ENCODE measurements around the gene GNG7. TPM values are rescaled to one million over a fixed set of nuclear protein-coding genes. Genes with fewer than 3 reads are reported as not detected.
A peak's percentile ranks its signal among the peaks of the same experiment; 100 is the strongest.

Gene GNG7
- total RNA-seq, 1 experiment from 2014 or later: 1.1 TPM

GRCh38 chr19:2611483-2612464 is 90.7 kb downstream of the GNG7 start:
- no TSS peak for BruUV-seq (replicated peaks)
- H3K9me3 ChIP-seq (ENCODE audit: low read length): no peaks in the 10 kb centered on the region
- no peaks in the 10 kb centered on the region for H3K27me3 ChIP-seq (ENCODE audit: low read length)
- DNase-seq (no peak), ATAC-seq (no peak)
- H2AFZ ChIP-seq (ENCODE audit: low read length): no peak overlapping the region
- peak overlapping the region; percentile 96 for H3K4me2 ChIP-seq (ENCODE audit: low read length)
- TF ChIP-seq EZH2phosphoT487 (IDR thresholded peaks at IDR 0.05; ENCODE audit: borderline replicate concordance, low read length): no peak
- TF ChIP-seq CTCF (conservative IDR thresholded peaks at IDR 0.05; ENCODE audit: low read depth, low read length): no peak; the same call in 1 of the 2 replicates
- no peak for TF ChIP-seq EZH2 (IDR thresholded peaks at IDR 0.05; ENCODE audit: low read length, unreplicated experiment)
- no peaks in the 10 kb centered on the region; the same call in 1 of the 2 replicates for H3K36me3 ChIP-seq (ENCODE audit: low read depth, low read length)
- H3K4me3 ChIP-seq (ENCODE audit: low read length): no peak overlapping the region
- CTCF ChIA-PET: interaction anchor here (0.6 to 1.2 kb wide), 12 partner anchors 9 to 174 kb away, joined by 3 to 12 read pairs (median 4); partner anchors contain the start of genes GADD45B and THOP1
- H3K27ac ChIP-seq (ENCODE audit: low read length): no peak overlapping the region
- POLR2A ChIA-PET (ENCODE audit: unreplicated experiment): interaction anchor here (0.6 to 1.2 kb wide), 5 partner anchors 16 to 189 kb away, joined by 3 to 11 read pairs (median 5); partner anchors contain the start of gene GADD45B
- no peaks in the 10 kb centered on the region for H3K79me2 ChIP-seq (ENCODE audit: low read length)
- H3K9ac ChIP-seq (ENCODE audit: low read length): no peak overlapping the region
- H4K20me1 ChIP-seq (ENCODE audit: low read length): no peaks in the 10 kb centered on the region
- no peaks in the 10 kb centered on the region for H3F3A ChIP-seq (ENCODE audit: low read length, unreplicated experiment)
- no peaks in the 10 kb centered on the region for H3K4me1 ChIP-seq (ENCODE audit: insufficient read depth, low read length)
- no peaks in the 10 kb centered on the region for H3K9me2 ChIP-seq (replicated peaks; ENCODE audit: low read length)
- intact Hi-C loops (cut with micrococcal nuclease): loop anchor here (1.0 kb wide), 1 partner anchor 136 kb away; no protein-coding TSS in a partner anchor

GRCh38 chr19:2610637-2611482 is 91.6 kb downstream of the GNG7 start:
- peak overlapping the region; percentile 65 for H3K4me3 ChIP-seq (ENCODE audit: low read length)
- H3K4me2 ChIP-seq (ENCODE audit: low read length): peak overlapping the region; percentile 96
- ChIA-PET POLR2A (ENCODE audit: unreplicated experiment) (interaction anchor here (0.6 to 1.2 kb wide), 5 partner anchors 17 to 188 kb away, joined by 3 to 11 read pairs (median 5); partner anchors contain the start of gene GADD45B), CTCF (interaction anchor here (0.5 to 1.2 kb wide), 9 partner anchors 8 to 455 kb away, joined by 3 to 12 read pairs (median 4); partner anchors contain the start of gene GADD45B)
- no peaks in the 10 kb centered on the region for H3K4me1 ChIP-seq (ENCODE audit: insufficient read depth, low read length)
- ATAC-seq (peak; percentile 92), DNase-seq (peak; percentile 88)
- no peak for TF ChIP-seq EZH2phosphoT487 (IDR thresholded peaks at IDR 0.05; ENCODE audit: borderline replicate concordance, low read length)
- peak; percentile 84 for TF ChIP-seq CTCF (conservative IDR thresholded peaks at IDR 0.05; ENCODE audit: low read depth, low read length)
- H2AFZ ChIP-seq (ENCODE audit: low read length): peak overlapping the region; percentile 80; the same call in 1 of the 2 replicates
- H3K9me2 ChIP-seq (replicated peaks; ENCODE audit: low read length): no peaks in the 10 kb centered on the region
- no peaks in the 10 kb centered on the region for H3K27me3 ChIP-seq (ENCODE audit: low read length)
- no peaks in the 10 kb centered on the region for H3K9me3 ChIP-seq (ENCODE audit: low read length)
- intact Hi-C loops (cut with micrococcal nuclease): loop anchor here (1.0 kb wide), 1 partner anchor 136 kb away; no protein-coding TSS in a partner anchor
- no peaks in the 10 kb centered on the region; the same call in 1 of the 2 replicates for H3K36me3 ChIP-seq (ENCODE audit: low read depth, low read length)
- no TSS peak for BruUV-seq (replicated peaks)
- 0 out of 2 replicates have a peak overlapping the region, but pooled peaks have one; percentile 25 for H3K9ac ChIP-seq (ENCODE audit: low read length)
- H3K27ac ChIP-seq (ENCODE audit: low read length): no peak overlapping the region
- H3F3A ChIP-seq (ENCODE audit: low read length, unreplicated experiment): no peaks in the 10 kb centered on the region
- no peaks in the 10 kb centered on the region for H3K79me2 ChIP-seq (ENCODE audit: low read length)
- H4K20me1 ChIP-seq (ENCODE audit: low read length): no peaks in the 10 kb centered on the region
